ENCODE results near the gene VDAC2.
"Not testable (repeated sequence)": the region's sequence is repeated elsewhere in the genome, so short reads cannot be mapped to it uniquely, and the experiment has no call there.

Gene VDAC2

GRCh38 chr10:75210282-75211006, at the start of gene VDAC2:
Gene VDAC2, plus strand, starts transcription at chr10:75210796. Its CDS starts 363 bp downstream, at chr10:75211159.
- peak; percentile 25 for DNase-seq

GRCh38 chr10:75165684-75166622, 44.6 kb upstream of the VDAC2 start:
- no peak for DNase-seq

- no peak for DNase-seq
Measured at GRCh38 chr10:75166623-75166972, 44.0 kb upstream of the VDAC2 start.

- DNase-seq, result no peak
Measured at GRCh38 chr10:75168275-75168674, 42.3 kb upstream of the VDAC2 start.

GRCh38 chr10:75170215-75170614, 40.4 kb upstream of the VDAC2 start:
- DNase-seq, result no peak

GRCh38 chr10:75175046-75175445, 35.5 kb upstream of the VDAC2 start:
- DNase-seq, result no peak

GRCh38 chr10:75176046-75176445, 34.5 kb upstream of the VDAC2 start:
- DNase-seq, result no peak

- no peak for DNase-seq
Measured at GRCh38 chr10:75176736-75177135, 33.9 kb upstream of the VDAC2 start.

- DNase-seq, result no peak
Measured at GRCh38 chr10:75179657-75180177, 30.9 kb upstream of the VDAC2 start.

GRCh38 chr10:75180592-75180991, 30.0 kb upstream of the VDAC2 start:
- DNase-seq, result no peak

GRCh38 chr10:75181073-75181472, 29.5 kb upstream of the VDAC2 start:
- DNase-seq, result no peak

GRCh38 chr10:75186310-75186709, 24.3 kb upstream of the VDAC2 start:
- DNase-seq, result no peak

- DNase-seq, result no peak
Measured at GRCh38 chr10:75187961-75188426, 22.6 kb upstream of the VDAC2 start.

- DNase-seq, result not testable (repeated sequence)
Measured at GRCh38 chr10:75188522-75188921, 22.1 kb upstream of the VDAC2 start.

GRCh38 chr10:75189266-75190096, 21.1 kb upstream of the VDAC2 start:
- no peak for DNase-seq

- DNase-seq, result no peak
Measured at GRCh38 chr10:75191821-75192568, 18.6 kb upstream of the VDAC2 start.

- not testable (repeated sequence) for DNase-seq
Measured at GRCh38 chr10:75194625-75195024, 16.0 kb upstream of the VDAC2 start.

GRCh38 chr10:75195035-75195763, 15.4 kb upstream of the VDAC2 start:
- no peak for DNase-seq

GRCh38 chr10:75197066-75197465, 13.5 kb upstream of the VDAC2 start:
- DNase-seq, result no peak

GRCh38 chr10:75197906-75198305, 12.7 kb upstream of the VDAC2 start:
- DNase-seq, result no peak

GRCh38 chr10:75199949-75200348, 10.6 kb upstream of the VDAC2 start:
- DNase-seq, result not testable (repeated sequence)
